NCI-H526 (cell line): ENCODE data around the gene CACNA1I.
A peak's percentile ranks its signal among the peaks of the same experiment; 100 is the strongest.
"Not testable (repeated sequence)": the region's sequence is repeated elsewhere in the genome, so short reads cannot be mapped to it uniquely, and the experiment has no call there.

ENCODE experiments used
- DNase-seq, 2 experiments: peaks; one replicate each; lab custom pipeline; 2025; lab: John Stamatoyannopoulos, UW

Gene CACNA1I

DNA sequence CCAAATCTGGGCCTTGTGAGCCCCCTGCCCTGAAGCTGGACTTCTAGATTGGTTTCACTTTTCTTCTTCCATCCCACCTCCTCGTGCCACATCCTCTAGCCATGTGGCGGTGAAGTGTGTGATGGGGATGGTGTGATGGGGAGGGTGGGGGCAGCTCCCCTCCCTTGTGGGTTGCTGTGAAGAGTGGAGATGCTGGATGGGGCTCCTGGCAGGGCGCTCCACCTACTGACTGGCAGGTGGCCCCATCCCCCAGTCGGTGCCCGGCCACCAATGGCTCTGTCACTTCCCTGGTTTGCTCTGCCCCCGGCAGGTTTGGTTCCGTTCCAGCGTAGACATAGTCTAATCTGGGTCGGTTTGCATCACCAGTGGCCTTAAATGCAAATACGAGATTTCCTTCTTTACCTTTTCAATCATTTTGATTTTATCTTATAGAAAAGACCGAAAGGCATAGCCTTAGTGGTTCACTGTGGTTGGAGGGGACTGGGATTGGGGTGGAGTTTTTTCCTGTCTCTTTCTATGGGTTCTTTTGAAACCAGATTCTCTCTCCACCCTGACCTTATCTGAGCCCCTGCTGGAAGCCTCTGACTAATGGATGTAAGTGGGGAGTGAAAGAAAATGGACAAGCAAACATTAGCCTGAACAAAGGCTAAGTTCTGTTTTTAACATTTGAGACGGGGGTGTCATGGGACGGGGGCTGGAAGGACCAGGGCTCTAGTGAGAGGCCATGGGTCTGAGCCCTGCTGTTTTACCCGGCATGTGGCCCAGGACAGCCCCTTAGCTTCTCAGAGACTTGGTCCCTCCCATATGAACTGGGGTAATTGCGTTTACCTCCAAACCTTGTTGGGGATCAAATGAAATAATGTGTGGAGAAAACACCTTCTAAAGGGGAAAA is 149.3 kb downstream of the CACNA1I start:
- no peak for DNase-seq

- no peak for DNase-seq
Observed at GRCh38 chr22:39721206-39722031, 150.9 kb downstream of the CACNA1I start.

DNA sequence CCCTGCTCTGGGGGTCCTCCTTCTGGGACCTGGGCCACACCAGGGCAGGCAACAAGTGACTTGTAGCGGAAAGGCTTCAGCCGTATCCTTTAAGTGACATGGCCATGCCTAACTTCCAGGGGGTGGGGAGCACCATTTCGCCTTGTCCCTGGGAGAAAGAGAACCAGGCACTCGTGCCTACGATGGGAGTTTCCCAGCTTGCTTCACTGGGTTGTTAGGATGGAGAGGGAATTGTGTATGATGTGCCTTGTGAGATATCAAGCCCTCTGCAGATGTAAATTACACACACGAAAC is 151.4 kb downstream of the CACNA1I start:
- no peak for DNase-seq

DNA sequence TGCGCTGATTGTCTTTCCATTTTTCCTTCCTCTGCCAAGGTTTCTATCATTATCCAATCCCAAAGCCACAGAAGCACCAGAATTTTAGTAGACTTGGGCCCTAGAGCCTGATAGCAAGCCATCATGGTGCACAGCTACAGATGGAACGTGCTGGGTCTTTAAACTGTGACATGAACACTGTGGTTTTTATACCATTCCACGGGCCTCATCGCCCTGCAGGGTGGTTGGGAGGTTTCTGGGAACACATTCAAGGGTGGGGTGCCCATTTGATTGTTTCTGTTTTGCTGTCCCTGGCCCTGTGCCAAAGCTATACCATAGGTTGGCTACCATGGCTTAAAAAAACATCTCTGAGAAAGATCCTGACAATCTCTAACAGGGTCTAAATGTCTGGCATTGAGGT is 151.9 kb downstream of the CACNA1I start:
- DNase-seq: no peak

GRCh38 chr22:39723463-39723862 is 152.9 kb downstream of the CACNA1I start:
- no peak for DNase-seq

DNA sequence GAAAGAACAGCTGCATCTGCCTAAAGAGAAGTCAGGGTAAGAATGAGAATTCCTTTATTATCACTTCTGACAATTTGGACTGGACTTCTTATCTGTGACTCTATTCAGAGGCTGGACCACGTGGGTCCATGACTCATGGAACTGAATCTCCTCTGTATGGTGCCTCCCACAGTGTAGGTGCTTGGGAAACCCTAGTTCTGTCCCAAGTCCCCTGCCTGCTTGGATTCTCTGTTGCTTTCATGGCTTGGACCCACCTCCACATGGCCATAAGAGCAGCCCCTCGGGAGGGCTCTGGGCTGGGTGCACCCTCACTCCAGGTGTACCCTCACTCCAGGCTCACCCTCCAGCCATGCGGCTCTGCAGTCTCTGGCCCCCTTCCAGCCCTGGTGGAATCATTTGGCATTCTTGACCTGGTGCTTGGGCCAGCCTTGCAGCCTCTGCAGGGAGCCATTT is 153.4 kb downstream of the CACNA1I start:
- no peak for DNase-seq

DNA sequence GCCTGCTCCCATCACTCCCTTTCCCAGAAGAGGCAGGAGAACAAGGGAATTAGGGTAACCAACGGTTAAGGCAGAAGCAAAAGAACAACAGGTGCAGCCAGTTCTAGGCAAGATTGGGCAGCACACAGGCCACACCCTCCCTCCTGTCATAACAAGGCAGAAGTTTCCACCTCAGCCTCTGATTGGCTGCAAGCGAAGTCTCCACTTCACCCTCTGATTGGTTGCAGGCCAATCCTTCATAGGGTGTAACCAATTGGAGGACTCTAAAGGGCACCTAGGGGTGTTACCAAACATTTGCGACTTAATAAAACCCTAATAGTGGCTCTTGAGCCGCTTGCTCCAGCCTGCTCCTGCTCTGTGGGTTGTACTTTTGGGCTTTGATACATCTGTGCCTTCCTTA is 153.8 kb downstream of the CACNA1I start:
- DNase-seq: no peak

GRCh38 chr22:39724857-39725256 is 154.3 kb downstream of the CACNA1I start:
- DNase-seq: no peak

GRCh38 chr22:39725351-39726035 is 154.9 kb downstream of the CACNA1I start:
- no peak for DNase-seq

- no peak for DNase-seq
Observed at GRCh38 chr22:39727541-39727940, 157.0 kb downstream of the CACNA1I start.

DNA sequence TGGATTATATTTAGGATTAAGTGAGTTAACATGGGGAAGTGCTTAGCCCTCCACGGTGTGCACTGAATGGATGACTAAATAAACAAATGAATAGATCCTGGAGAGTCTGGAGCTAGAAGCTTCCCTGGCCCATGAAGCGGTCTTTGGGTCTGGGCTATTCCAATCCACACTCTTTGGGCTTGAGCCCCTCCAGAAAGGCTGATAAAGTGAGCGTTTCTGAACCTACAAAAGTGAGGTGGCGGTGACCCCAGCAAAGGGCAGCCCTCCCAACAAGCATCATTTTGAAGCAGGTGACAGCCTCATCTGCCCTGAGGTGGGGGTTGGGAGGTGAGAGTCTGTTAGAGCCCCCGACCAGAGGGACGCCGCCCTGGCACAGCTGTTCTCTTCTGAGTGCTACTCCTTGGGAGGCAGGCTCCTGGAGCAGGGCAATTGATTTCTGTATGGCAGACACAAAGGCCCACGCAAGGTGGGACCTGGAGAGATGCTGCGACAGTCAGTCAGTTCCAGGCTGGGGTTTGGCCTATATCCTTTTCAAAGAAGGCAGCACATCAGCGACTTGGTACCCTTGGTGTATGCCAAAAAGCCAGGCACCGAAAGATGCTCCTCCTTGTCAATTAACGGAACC is 157.8 kb downstream of the CACNA1I start:
- DNase-seq: no peak

DNA sequence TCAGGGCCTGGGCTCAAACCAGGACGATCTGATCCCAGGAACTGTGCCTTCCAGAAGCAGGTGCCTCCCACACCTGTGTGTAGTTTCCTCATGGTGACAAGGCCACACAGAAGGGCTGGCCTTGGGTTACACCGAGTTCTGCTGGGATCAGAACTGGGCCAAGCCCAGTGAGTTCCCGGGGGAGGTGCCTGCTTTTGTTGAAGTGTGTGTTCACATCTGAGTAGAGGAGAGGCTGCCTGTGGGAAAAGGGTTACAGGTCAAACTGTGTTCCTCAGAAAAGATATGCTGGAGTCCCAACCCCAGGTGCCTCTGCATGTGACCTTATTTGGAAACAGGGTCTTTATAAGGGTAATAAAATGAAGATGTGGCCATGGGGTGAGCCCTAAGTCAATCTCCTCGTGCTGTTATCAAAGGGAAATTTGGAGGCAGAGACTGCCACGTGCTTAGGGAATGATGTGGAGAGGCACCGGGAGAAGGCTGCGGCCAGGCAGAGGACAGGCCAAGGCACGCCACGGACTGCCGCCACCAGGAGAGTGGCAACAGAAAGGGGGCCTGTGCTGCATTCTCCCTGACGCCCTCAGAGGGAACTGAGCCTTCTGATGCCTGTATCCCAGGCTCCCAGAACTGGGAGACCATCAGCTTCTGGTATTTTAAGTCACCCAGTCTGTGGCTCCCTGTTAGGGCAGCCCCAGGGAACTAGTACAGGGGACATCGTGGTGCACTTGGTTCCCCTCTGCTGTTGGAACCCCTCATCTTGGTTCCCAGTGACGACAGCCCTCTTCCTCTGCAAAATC is 158.8 kb downstream of the CACNA1I start:
- DNase-seq: no peak

DNA sequence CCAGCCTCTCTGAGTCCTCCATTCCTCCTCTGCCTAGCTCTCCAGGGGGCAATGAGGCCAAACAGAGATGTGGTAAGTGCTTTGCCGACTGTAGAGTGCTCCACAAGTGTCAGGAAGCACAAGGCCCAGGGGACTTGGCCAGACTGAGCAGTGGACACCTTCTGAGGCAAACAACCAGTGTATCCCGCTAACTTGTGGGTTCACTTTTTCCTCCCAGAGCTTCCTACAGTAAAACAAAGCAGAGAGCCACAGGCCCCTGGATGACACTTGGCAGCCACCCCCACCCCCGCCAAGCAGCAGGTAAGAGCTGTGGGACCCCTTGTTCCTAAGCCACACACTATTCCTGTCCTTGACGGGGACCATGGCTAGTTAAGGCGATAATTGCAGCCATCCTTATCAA is 160.9 kb downstream of the CACNA1I start:
- no peak for DNase-seq

- peak in 1 of 2 experiments; percentile 40 for DNase-seq
Observed at GRCh38 chr22:39731881-39732555, 161.5 kb downstream of the CACNA1I start.

DNA sequence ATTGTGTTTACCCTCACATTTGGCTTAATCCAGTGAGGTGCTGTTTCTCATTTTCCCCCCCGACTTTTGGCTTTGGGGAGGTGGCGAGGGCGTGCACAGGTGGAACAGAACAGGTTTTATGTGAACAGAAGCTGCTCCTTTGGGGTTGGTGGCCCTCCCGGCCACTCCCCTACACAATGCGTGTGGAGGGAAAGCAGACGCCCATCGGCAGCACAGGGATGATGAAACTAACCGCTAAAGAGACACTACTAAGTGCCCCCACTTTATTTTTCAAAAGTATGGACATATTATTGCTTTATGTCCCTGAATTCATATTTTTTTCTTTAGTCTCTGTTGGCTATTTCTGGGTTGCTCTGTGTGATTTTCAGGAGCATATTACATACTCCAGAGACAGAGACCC is 162.1 kb downstream of the CACNA1I start:
- DNase-seq: no peak

DNA sequence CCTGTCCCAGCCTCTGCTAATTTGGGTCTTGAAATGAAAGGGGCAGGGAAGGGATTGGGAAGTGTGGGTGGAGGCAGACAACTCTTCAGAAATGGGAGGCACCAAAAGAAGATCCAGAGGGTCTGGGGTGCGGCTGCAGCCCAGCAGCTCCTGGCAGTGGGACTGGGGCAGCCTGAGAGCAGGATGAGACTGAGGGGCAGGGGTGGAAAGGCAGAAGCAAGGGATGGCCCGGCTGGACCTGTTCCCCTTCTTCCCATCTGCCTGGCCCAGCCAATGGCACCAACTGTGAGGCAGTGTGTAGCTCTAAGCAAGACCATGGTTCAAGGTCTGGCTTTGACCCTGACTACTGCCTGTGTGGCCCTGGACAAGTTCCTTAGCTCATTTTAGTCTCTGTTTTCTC is 162.6 kb downstream of the CACNA1I start:
- no peak for DNase-seq

DNA sequence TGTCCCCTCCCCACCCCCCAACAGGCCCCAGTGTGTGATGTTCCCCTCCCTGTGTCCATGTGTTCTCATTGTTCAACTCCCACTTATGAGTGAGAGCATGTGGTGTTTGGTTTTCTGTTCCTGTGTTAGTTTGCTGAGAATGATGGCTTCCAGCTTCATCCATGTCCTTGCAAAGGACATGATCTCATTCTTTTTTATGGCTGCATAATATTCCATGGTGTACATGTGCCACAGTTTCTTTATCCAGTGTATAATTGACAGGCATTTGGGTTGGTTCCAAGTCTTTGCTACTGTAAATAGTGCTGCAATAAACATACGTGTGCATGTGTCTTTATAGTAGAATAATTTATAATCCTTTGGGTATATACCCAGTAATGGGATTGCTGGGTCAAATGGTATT is 163.5 kb downstream of the CACNA1I start:
- not testable (repeated sequence) for DNase-seq

- no peak for DNase-seq
Observed at GRCh38 chr22:39734866-39735265, 164.3 kb downstream of the CACNA1I start.

- no peak for DNase-seq
Observed at GRCh38 chr22:39735776-39736175, 165.2 kb downstream of the CACNA1I start.

- no peak for DNase-seq
Observed at GRCh38 chr22:39738746-39739145, 168.2 kb downstream of the CACNA1I start.
